Gastroesophageal sphincter (tissue), 3 donors: ENCODE measurements around the gene APOLD1.

Experiments
- EP300 ChIP-seq: sonication (generic); formaldehyde crosslinking; IDR thresholded peaks from one replicate; pipeline ENCODE4 v1.6.1; 2017; ENCODE audit warnings: antibody characterized with exemption, mild to moderate bottlenecking
- POLR2A ChIP-seq, 2 donors: fragments of 450-650 bp; IDR thresholded peaks; one replicate each; pipeline ENCODE4 v1.6.1; 2017; ENCODE audit warnings: antibody characterized with exemption in 2 of 2, mild to moderate bottlenecking in 2 of 2, moderate library complexity in 1 of 2
- TF ChIP-seq, protein P1 (sequence below), 4 experiments: fragments of 200-600 bp in 2 of 4; fragments of 450-650 bp in 2 of 4; sonication (generic) in 1 of 4; IDR thresholded peaks; one replicate each; pipeline ENCODE4 v1.5.1; 2017 to 2019; ENCODE audit warnings: antibody characterized with exemption in 4 of 4, mild to moderate bottlenecking in 2 of 4, moderate library complexity in 2 of 4

DNA sequence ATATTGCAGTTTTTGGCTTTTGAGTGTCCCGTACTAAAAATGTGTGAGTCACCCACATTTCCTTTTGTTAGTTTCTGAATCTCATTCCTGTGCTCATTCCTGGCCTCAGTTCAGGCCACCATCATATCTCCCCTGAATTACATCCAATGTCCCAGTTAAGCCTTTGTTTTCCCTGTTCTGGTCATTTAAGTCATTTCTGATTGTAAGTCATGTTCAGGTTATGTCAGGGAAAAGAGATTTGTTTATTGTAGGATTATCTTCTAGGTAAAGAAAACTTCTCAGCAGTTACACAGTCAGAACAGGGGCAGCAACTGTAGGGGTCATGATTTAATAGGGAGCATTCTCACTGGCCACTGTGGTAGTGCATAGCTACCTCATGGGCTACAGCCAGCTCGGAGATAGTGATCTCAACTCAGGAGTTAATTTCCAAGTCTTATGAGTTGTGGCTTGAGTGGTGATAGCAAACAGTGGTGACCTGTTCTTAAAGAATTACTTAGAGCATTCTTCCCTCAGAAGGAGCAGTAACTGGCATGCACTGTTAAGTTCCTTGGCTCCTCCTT is 34.4 kb downstream of the APOLD1 start:
- TF ChIP-seq EP300: no peak
- TF ChIP-seq, protein P1, sequence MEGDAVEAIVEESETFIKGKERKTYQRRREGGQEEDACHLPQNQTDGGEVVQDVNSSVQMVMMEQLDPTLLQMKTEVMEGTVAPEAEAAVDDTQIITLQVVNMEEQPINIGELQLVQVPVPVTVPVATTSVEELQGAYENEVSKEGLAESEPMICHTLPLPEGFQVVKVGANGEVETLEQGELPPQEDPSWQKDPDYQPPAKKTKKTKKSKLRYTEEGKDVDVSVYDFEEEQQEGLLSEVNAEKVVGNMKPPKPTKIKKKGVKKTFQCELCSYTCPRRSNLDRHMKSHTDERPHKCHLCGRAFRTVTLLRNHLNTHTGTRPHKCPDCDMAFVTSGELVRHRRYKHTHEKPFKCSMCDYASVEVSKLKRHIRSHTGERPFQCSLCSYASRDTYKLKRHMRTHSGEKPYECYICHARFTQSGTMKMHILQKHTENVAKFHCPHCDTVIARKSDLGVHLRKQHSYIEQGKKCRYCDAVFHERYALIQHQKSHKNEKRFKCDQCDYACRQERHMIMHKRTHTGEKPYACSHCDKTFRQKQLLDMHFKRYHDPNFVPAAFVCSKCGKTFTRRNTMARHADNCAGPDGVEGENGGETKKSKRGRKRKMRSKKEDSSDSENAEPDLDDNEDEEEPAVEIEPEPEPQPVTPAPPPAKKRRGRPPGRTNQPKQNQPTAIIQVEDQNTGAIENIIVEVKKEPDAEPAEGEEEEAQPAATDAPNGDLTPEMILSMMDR (IDR thresholded peaks at IDR 0.05): no peak
- TF ChIP-seq POLR2A (IDR thresholded peaks at IDR 0.05): no peak
